H9 (cell line): ENCODE data around the gene CCNQ. TPM values are rescaled to one million over a fixed set of nuclear protein-coding genes. Genes with fewer than 3 reads are reported as not detected.

Experiments used
- DNase-seq: peaks from one replicate; pipeline ENCODE4 v3.0.0-alpha.2; 2017
- H2AFZ ChIP-seq: one replicate; pipeline ENCODE4 v1.6.1; 2013; ENCODE audit warnings: mild to moderate bottlenecking, low read length, control low read depth, moderate library complexity
- H2AK5ac ChIP-seq: 2 replicates; pipeline ENCODE4 v1.6.1; 2013; ENCODE audit warnings: low read length, control low read depth, mixed read lengths; ENCODE audit not compliant: insufficient read length
- H2BK120ac ChIP-seq: one replicate; pipeline ENCODE4 v1.6.1; 2013; ENCODE audit warnings: low read depth, mild to moderate bottlenecking, low read length, control low read depth, inconsistent platforms; ENCODE audit not compliant: poor library complexity, severe bottlenecking
- H2BK12ac ChIP-seq: 2 replicates; pipeline ENCODE4 v1.6.1; 2013; ENCODE audit warnings: low read length, control low read depth, mixed read lengths, low read depth; ENCODE audit not compliant: insufficient read length
- H2BK15ac ChIP-seq: 2 replicates; pipeline ENCODE4 v1.6.1; 2013; ENCODE audit warnings: low read depth, low read length, control low read depth
- H2BK20ac ChIP-seq: one replicate; pipeline ENCODE4 v1.6.1; 2013; ENCODE audit warnings: low read depth, mild to moderate bottlenecking, low read length, control low read depth, inconsistent platforms; ENCODE audit not compliant: poor library complexity, severe bottlenecking
- H2BK5ac ChIP-seq: 2 replicates; pipeline ENCODE4 v1.6.1; 2013; ENCODE audit warnings: low read length, control low read depth, mixed read lengths; ENCODE audit not compliant: insufficient read length
- H3K14ac ChIP-seq: 2 replicates; pipeline ENCODE4 v1.6.1; 2013; ENCODE audit warnings: low read length, control low read depth; ENCODE audit not compliant: insufficient read depth
- H3K18ac ChIP-seq: 2 replicates; pipeline ENCODE4 v1.6.1; 2013; ENCODE audit warnings: low read depth, mild to moderate bottlenecking, mixed read lengths, low read length, control low read depth; ENCODE audit not compliant: insufficient read length
- H3K23ac ChIP-seq: 2 replicates; pipeline ENCODE4 v1.6.1; 2013; ENCODE audit warnings: low read length, control low read depth, mixed read lengths, low read depth; ENCODE audit not compliant: insufficient read length
- H3K23me2 ChIP-seq: 2 replicates; pipeline ENCODE4 v1.6.1; 2013; ENCODE audit warnings: low read depth, mild to moderate bottlenecking, mixed read lengths, low read length, control low read depth; ENCODE audit not compliant: insufficient read length, poor library complexity, severe bottlenecking
- H3K27ac ChIP-seq: 2 replicates; pipeline ENCODE4 v1.5.1; 2013; ENCODE audit warnings: low read length, control low read depth, mixed read lengths, low read depth; ENCODE audit not compliant: insufficient read length
- H3K27me3 ChIP-seq: 2 replicates; pipeline ENCODE4 v1.6.1; 2013; ENCODE audit warnings: low read length, control low read depth, inconsistent platforms; ENCODE audit not compliant: insufficient read depth
- H3K4ac ChIP-seq: 2 replicates; pipeline ENCODE4 v1.6.1; 2013; ENCODE audit warnings: low read depth, mild to moderate bottlenecking, control low read depth, inconsistent platforms, low read length, moderate library complexity
- H3K4me1 ChIP-seq: 2 replicates; pipeline ENCODE4 v1.6.1; 2013; ENCODE audit warnings: low read length, control low read depth, inconsistent platforms; ENCODE audit not compliant: insufficient read depth
- H3K4me2 ChIP-seq: 2 replicates; pipeline ENCODE4 v1.6.1; 2013; ENCODE audit warnings: low read length, control low read depth, mixed read lengths; ENCODE audit not compliant: insufficient read length, insufficient read depth
- H3K56ac ChIP-seq: 2 replicates; pipeline ENCODE4 v1.6.1; 2013; ENCODE audit warnings: low read depth, mild to moderate bottlenecking, mixed read lengths, low read length, control low read depth; ENCODE audit not compliant: insufficient read length
- H3K79me1 ChIP-seq: 2 replicates; pipeline ENCODE4 v1.6.1; 2013; ENCODE audit warnings: low read depth, mild to moderate bottlenecking, moderate library complexity, low read length, control low read depth, inconsistent platforms; ENCODE audit not compliant: insufficient read depth, poor library complexity, severe bottlenecking
- H3K79me2 ChIP-seq: 2 replicates; pipeline ENCODE4 v1.6.1; 2013; ENCODE audit warnings: low read length, control low read depth, inconsistent platforms; ENCODE audit not compliant: insufficient read depth
- H3K9ac ChIP-seq: 2 replicates; pipeline ENCODE4 v1.6.1; 2013; ENCODE audit warnings: low read length, control low read depth, mixed read lengths; ENCODE audit not compliant: insufficient read length; ENCODE audit errors: extremely low read depth
- H3K9me3 ChIP-seq: one replicate; pipeline ENCODE4 v1.6.1; 2013; ENCODE audit warnings: low read depth, low read length, inconsistent platforms; ENCODE audit not compliant: control insufficient read depth
- H3T11ph ChIP-seq: one replicate; pipeline ENCODE4 v1.6.1; 2013; ENCODE audit warnings: mild to moderate bottlenecking, low read length, control low read depth, inconsistent platforms
- H4K20me1 ChIP-seq: one replicate; pipeline ENCODE4 v1.6.1; 2013; ENCODE audit not compliant: control insufficient read depth, insufficient read length, insufficient read depth
- H4K5ac ChIP-seq: 2 replicates; pipeline ENCODE4 v1.6.1; 2013; ENCODE audit warnings: low read depth, mild to moderate bottlenecking, mixed read lengths, low read length, control low read depth; ENCODE audit not compliant: insufficient read length
- H4K8ac ChIP-seq: replicated peaks from 2 replicates; pipeline ENCODE4 v1.6.1; 2013; ENCODE audit warnings: low read length, control low read depth, mixed read lengths, low read depth; ENCODE audit not compliant: insufficient read length
- H4K91ac ChIP-seq: 2 replicates; pipeline ENCODE4 v1.6.1; 2013; ENCODE audit warnings: low read depth, mild to moderate bottlenecking, moderate library complexity, mixed read lengths, low read length, control low read depth; ENCODE audit not compliant: insufficient read length
- H3K27ac Mint-ChIP-seq, 3 experiments: 2 replicates in 2 of 3; 3 replicates in 1 of 3; pipeline ENCODE4 v1.8.0; 2020 to 2021; ENCODE audit warnings: mixed read lengths in 3 of 3, mild to moderate bottlenecking in 1 of 3, moderate library complexity in 1 of 3
- H3K27me3 Mint-ChIP-seq: 2 replicates; pipeline ENCODE4 v1.8.0; 2021; ENCODE audit warnings: low read depth, mild to moderate bottlenecking, moderate library complexity, mixed read lengths
- H3K36me3 Mint-ChIP-seq, 3 experiments: 2 replicates in 2 of 3; 3 replicates in 1 of 3; pipeline ENCODE4 v1.8.0; 2020 to 2021; ENCODE audit warnings: low read depth in 3 of 3, mixed read lengths in 3 of 3; ENCODE audit not compliant: insufficient read depth in 1 of 3
- H3K4me1 Mint-ChIP-seq, 2 experiments: 2 replicates each; pipeline ENCODE4 v1.8.0; 2020; ENCODE audit warnings: mixed read lengths in 2 of 2
- H3K4me3 Mint-ChIP-seq, 2 experiments: 2 replicates in 1 of 2; 3 replicates in 1 of 2; pipeline ENCODE4 v1.8.0; 2020 to 2021; ENCODE audit warnings: mild to moderate bottlenecking in 2 of 2, mixed read lengths in 2 of 2, moderate library complexity in 1 of 2
- H3K9me3 Mint-ChIP-seq, 2 experiments: 2 replicates in 1 of 2; 3 replicates in 1 of 2; pipeline ENCODE4 v1.8.0; 2020; ENCODE audit warnings: mild to moderate bottlenecking in 2 of 2, mixed read lengths in 2 of 2, moderate library complexity in 1 of 2
- WGBS: extraction: QIAGEN DNeasy Blood & Tissue Kit; methylation state at CpG from one replicate; pipeline ENCODE4 v1.1.7; 2013; ENCODE audit warnings: missing lambda C conversion rate, low lambda C conversion rate, mixed read lengths; ENCODE audit not compliant: insufficient read length; ENCODE audit errors: extremely low coverage; 5-methylcytosine and 5-hydroxymethylcytosine counted together
- total RNA-seq: library from RNA; stranded (reverse); gene quantifications from 2 replicates; pipeline ENCODE4 v1.2.1, GENCODE V29; 2021
- TF ChIP-seq, protein P1 (sequence below): fragments of 200-600 bp; sonication (generic); conservative IDR thresholded peaks from 3 replicates; pipeline ENCODE4 v1.8.0; 2021; ENCODE audit warnings: antibody characterized with exemption, mild to moderate bottlenecking

The CCNQ gene
- total RNA-seq, 1 experiment from 2014 or later, result 18.4 TPM

DNA sequence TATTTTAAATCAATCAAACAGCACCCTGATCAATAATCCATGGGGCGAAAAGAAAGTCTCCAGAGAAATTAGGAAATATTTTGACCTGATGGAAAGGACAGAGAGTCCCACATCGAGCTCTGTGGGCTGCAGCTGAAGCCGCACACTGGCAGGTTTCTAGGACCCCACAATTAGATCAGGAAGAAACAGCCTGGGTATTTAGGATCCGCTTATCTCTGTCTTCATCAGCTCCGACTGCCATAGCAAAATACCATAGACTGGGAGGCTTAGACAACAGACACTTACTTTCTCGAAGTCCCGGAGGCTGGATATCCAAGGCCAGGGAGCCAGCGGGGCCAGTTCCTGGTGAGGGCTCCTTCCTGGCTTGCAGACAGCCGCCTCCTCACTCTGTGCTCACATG is 36.4 kb downstream of the CCNQ start:
- H3K9me3 Mint-ChIP-seq, result peaks cover 68 to 78% of the 10 kb centered on the region in 2 experiments
- Histone ChIP-seq H3K23ac (no peak overlapping the region), H4K91ac (no peak overlapping the region), H2BK5ac (no peak overlapping the region), H3K4me2 (no peak overlapping the region), H4K8ac (no peak overlapping the region), H3K4me1 (no peaks in the 10 kb centered on the region), H3T11ph (no peak overlapping the region), H3K27ac (no peak overlapping the region), H3K79me1 (no peaks in the 10 kb centered on the region), H3K9me3 (peaks cover 32% of the 10 kb centered on the region), H2AK5ac (no peak overlapping the region), H3K9ac (no peak overlapping the region), H3K18ac (no peak overlapping the region), H3K56ac (no peak overlapping the region), H3K14ac (no peak overlapping the region), H2BK15ac (no peak overlapping the region), H2BK20ac (no peak overlapping the region), H3K79me2 (no peaks in the 10 kb centered on the region), H3K23me2 (no peaks in the 10 kb centered on the region), H2AFZ (no peak overlapping the region), H3K27me3 (no peaks in the 10 kb centered on the region), H4K20me1 (no peaks in the 10 kb centered on the region), H4K5ac (no peak overlapping the region), H2BK120ac (no peak overlapping the region), H2BK12ac (no peak overlapping the region), H3K4ac (no peak overlapping the region)
- no peak overlapping the region for H3K4me3 Mint-ChIP-seq
- TF ChIP-seq, protein P1, sequence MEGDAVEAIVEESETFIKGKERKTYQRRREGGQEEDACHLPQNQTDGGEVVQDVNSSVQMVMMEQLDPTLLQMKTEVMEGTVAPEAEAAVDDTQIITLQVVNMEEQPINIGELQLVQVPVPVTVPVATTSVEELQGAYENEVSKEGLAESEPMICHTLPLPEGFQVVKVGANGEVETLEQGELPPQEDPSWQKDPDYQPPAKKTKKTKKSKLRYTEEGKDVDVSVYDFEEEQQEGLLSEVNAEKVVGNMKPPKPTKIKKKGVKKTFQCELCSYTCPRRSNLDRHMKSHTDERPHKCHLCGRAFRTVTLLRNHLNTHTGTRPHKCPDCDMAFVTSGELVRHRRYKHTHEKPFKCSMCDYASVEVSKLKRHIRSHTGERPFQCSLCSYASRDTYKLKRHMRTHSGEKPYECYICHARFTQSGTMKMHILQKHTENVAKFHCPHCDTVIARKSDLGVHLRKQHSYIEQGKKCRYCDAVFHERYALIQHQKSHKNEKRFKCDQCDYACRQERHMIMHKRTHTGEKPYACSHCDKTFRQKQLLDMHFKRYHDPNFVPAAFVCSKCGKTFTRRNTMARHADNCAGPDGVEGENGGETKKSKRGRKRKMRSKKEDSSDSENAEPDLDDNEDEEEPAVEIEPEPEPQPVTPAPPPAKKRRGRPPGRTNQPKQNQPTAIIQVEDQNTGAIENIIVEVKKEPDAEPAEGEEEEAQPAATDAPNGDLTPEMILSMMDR, result no peak
- H3K36me3 Mint-ChIP-seq, result peaks cover 5 to 10% (median 7%) of the 10 kb centered on the region in 3 experiments; a peak in 5 of 7 replicates
- no peak overlapping the region for H3K27ac Mint-ChIP-seq
- WGBS, result no CpG with 5 or more reads among the region's 9 CpGs
- no peak for DNase-seq
- H3K27me3 Mint-ChIP-seq, result peaks cover 18% of the 10 kb centered on the region
- peaks cover 4 to 7% of the 10 kb centered on the region in 2 experiments; a peak in 3 of 4 replicates for H3K4me1 Mint-ChIP-seq
